ENCODE results near the gene GSTK1.
"Not testable (repeated sequence)": the region's sequence is repeated elsewhere in the genome, so short reads cannot be mapped to it uniquely, and the experiment has no call there.

GSTK1 gene

GRCh38 chr7:143239813-143240212, 23.4 kb upstream of the GSTK1 start:
- DNase-seq = no peak

GRCh38 chr7:143240291-143241168, 22.7 kb upstream of the GSTK1 start:
- peak; percentile 76 for DNase-seq

- DNase-seq = no peak
Observed at GRCh38 chr7:143242306-143242705, 20.9 kb upstream of the GSTK1 start.

GRCh38 chr7:143243111-143243510, 20.1 kb upstream of the GSTK1 start:
- DNase-seq = no peak

- DNase-seq = no peak
Observed at GRCh38 chr7:143243614-143244013, 19.6 kb upstream of the GSTK1 start.

- DNase-seq = no peak
Observed at GRCh38 chr7:143244321-143244720, 18.9 kb upstream of the GSTK1 start.

- DNase-seq = no peak
Observed at GRCh38 chr7:143245123-143245522, 18.1 kb upstream of the GSTK1 start.

- no peak for DNase-seq
Observed at GRCh38 chr7:143247372-143247771, 15.9 kb upstream of the GSTK1 start.

- DNase-seq = no peak
Observed at GRCh38 chr7:143248761-143249354, 14.4 kb upstream of the GSTK1 start.

GRCh38 chr7:143250199-143250598, 13.0 kb upstream of the GSTK1 start:
- DNase-seq = no peak

- DNase-seq = no peak
Observed at GRCh38 chr7:143250822-143251221, 12.4 kb upstream of the GSTK1 start.

- no peak for DNase-seq
Observed at GRCh38 chr7:143252006-143252405, 11.2 kb upstream of the GSTK1 start.

- DNase-seq = no peak
Observed at GRCh38 chr7:143255564-143255963, 7.7 kb upstream of the GSTK1 start.

GRCh38 chr7:143256325-143256724, 6.9 kb upstream of the GSTK1 start:
- DNase-seq = no peak

GRCh38 chr7:143256932-143257331, 6.3 kb upstream of the GSTK1 start:
- no peak for DNase-seq

- no peak for DNase-seq
Observed at GRCh38 chr7:143257501-143257900, 5.7 kb upstream of the GSTK1 start.

GRCh38 chr7:143258831-143259230, 4.4 kb upstream of the GSTK1 start:
- DNase-seq = no peak

GRCh38 chr7:143259765-143260164, 3.5 kb upstream of the GSTK1 start:
- no peak for DNase-seq

GRCh38 chr7:143261901-143262300, 1.3 kb upstream of the GSTK1 start:
- DNase-seq = no peak

GRCh38 chr7:143264196-143264568, 941 bp downstream of the GSTK1 start:
- DNase-seq = not testable (repeated sequence)

- no peak for DNase-seq
Observed at GRCh38 chr7:143265017-143265693, 1.9 kb downstream of the GSTK1 start.

- DNase-seq = no peak
Observed at GRCh38 chr7:143269251-143269650, 6.0 kb downstream of the GSTK1 start.

- DNase-seq = no peak
Observed at GRCh38 chr7:143271240-143271639, 8.0 kb downstream of the GSTK1 start.

- DNase-seq = no peak
Observed at GRCh38 chr7:143272871-143273270, 9.6 kb downstream of the GSTK1 start.

Data from DMS79 treated with DMSO at 0.1 percent for 48 hours (cell line).